ENCODE results near the gene PLD4. TPM values are rescaled to one million over a fixed set of nuclear protein-coding genes. Genes with fewer than 3 reads are reported as not detected.
A peak's percentile ranks its signal among the peaks of the same experiment; 100 is the strongest.

The PLD4 gene
- total and polyA plus RNA-seq, 2 donors (not counting 1 experiment from before 2014, with no cell fraction given): 0.17 TPM; not detected in 1

GRCh38 chr14:104977681-104978653, 53.3 kb downstream of the PLD4 start, which contains the start of gene AHNAK2:
Gene AHNAK2, minus strand, starts transcription at chr14:104978374. Its CDS starts 137 bp downstream, at chr14:104978237.
- Histone ChIP-seq H3K4me3 (replicated peaks in 1 of 4; ENCODE audit: control extremely low read depth in 1 of 4, insufficient read depth in 1 of 4, low read depth in 3 of 4, low read length in 4 of 4) (peak within 1 kb of the TSS; percentile 33 to 57 (median 52)), H3K79me2 (ENCODE audit: control insufficient read depth, insufficient read depth, low read length) (no peaks in the 10 kb centered on the region), H3K9me3 (ENCODE audit: control insufficient read depth, insufficient read depth, low read depth, low read length) (no peaks in the 10 kb centered on the region), H3K4me1 (ENCODE audit: control insufficient read depth, extremely low read depth, insufficient read depth, low read length) (peaks cover 23% of the 10 kb centered on the region), H3K4me2 (ENCODE audit: extremely low read depth, insufficient read depth, low read length) (peak within 1 kb of the TSS; percentile 90), H3K27ac (ENCODE audit: insufficient read depth, low read length) (no peak within 1 kb of the TSS), H3K9ac (ENCODE audit: insufficient read depth, low read length) (peak within 1 kb of the TSS; percentile 27), H2AFZ (ENCODE audit: low read length) (peak within 1 kb of the TSS; percentile 71), H4K20me1 (ENCODE audit: control insufficient read depth, extremely low read depth, insufficient read depth, low read length) (no peaks in the 10 kb centered on the region), H3K27me3 (ENCODE audit: control insufficient read depth, insufficient read depth, low read length) (no peaks in the 10 kb centered on the region), H3K36me3 (ENCODE audit: control insufficient read depth, insufficient read depth, low read length) (no peaks in the 10 kb centered on the region)
- TF ChIP-seq CTCF (conservative IDR thresholded peaks at IDR 0.05 in 1 of 2, IDR thresholded peaks at IDR 0.05 in 1 of 2; ENCODE audit: low read depth in 1 of 2, low read length in 2 of 2) (no peak), EZH2 (IDR thresholded peaks at IDR 0.05; ENCODE audit: low read length, missing control alignments) (no peak)
- peak; percentile 70 to 76 for DNase-seq (ENCODE audit: low read depth in 2 of 2)

GRCh38 chr14:104978746-104979691, 54.3 kb downstream of the PLD4 start:
- Histone ChIP-seq H3K79me2 (ENCODE audit: control insufficient read depth, insufficient read depth, low read length) (no peaks in the 10 kb centered on the region), H3K4me3 (replicated peaks in 1 of 4; ENCODE audit: control extremely low read depth in 1 of 4, insufficient read depth in 1 of 4, low read depth in 3 of 4, low read length in 4 of 4) (peak overlapping the region in 2 of 4 experiments; percentile 37 to 42), H3K4me1 (ENCODE audit: control insufficient read depth, extremely low read depth, insufficient read depth, low read length) (peaks cover 20% of the 10 kb centered on the region), H3K9me3 (ENCODE audit: control insufficient read depth, insufficient read depth, low read depth, low read length) (no peaks in the 10 kb centered on the region), H4K20me1 (ENCODE audit: control insufficient read depth, extremely low read depth, insufficient read depth, low read length) (no peaks in the 10 kb centered on the region), H3K9ac (ENCODE audit: insufficient read depth, low read length) (no peak overlapping the region), H2AFZ (ENCODE audit: low read length) (no peak overlapping the region), H3K27me3 (ENCODE audit: control insufficient read depth, insufficient read depth, low read length) (no peaks in the 10 kb centered on the region), H3K4me2 (ENCODE audit: extremely low read depth, insufficient read depth, low read length) (peak overlapping the region; percentile 41), H3K27ac (ENCODE audit: insufficient read depth, low read length) (no peak overlapping the region), H3K36me3 (ENCODE audit: control insufficient read depth, insufficient read depth, low read length) (no peaks in the 10 kb centered on the region)
- DNase-seq (ENCODE audit: low read depth in 2 of 2): no peak
- TF ChIP-seq CTCF (conservative IDR thresholded peaks at IDR 0.05 in 1 of 2, IDR thresholded peaks at IDR 0.05 in 1 of 2; ENCODE audit: low read depth in 1 of 2, low read length in 2 of 2): no peak
- no peak for TF ChIP-seq EZH2 (IDR thresholded peaks at IDR 0.05; ENCODE audit: low read length, missing control alignments)

Data from fibroblast of lung (primary cell).